ENCODE results near the gene HS3ST3B1.

GRCh38 chr17:14355556-14355955 lies 54.7 kb downstream of the HS3ST3B1 start:
- TF ChIP-seq CTCF (IDR thresholded peaks at IDR 0.05) (no peak), POLR2A (IDR thresholded peaks at IDR 0.05) (no peak)

All from body of pancreas (tissue), 4 donors.